GM21528 (cell line): ENCODE data around the gene ATAD2B.

Experiments
- ATAC-seq: cut with Tn5 transposase; IDR thresholded peaks from one replicate; pipeline ENCODE4 v1.9.1; 2021; ENCODE audit warnings: mild to moderate bottlenecking, moderate library complexity; ENCODE audit not compliant: unreplicated experiment, low FRiP score

Gene ATAD2B

DNA sequence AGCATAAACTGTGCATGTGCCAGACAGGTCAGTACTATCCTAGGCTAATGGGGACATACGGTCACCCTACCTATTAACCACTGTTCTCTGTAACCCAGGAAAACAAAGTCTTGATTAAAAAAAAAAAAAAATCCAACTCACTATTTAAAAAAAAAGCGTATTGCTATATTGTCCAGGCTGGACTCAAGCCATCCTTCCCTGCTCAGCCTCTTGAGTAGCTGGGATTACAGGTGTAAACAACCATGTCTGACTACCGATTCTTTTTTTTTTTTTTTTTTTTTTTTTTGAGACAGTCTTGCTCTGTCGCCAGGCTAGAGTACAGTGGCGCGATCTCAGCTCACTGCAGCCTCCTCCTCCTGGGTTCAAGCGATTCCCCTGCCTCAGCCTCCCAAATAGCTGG is 11.6 kb downstream of the ATAD2B start:
- no peak for ATAC-seq

DNA sequence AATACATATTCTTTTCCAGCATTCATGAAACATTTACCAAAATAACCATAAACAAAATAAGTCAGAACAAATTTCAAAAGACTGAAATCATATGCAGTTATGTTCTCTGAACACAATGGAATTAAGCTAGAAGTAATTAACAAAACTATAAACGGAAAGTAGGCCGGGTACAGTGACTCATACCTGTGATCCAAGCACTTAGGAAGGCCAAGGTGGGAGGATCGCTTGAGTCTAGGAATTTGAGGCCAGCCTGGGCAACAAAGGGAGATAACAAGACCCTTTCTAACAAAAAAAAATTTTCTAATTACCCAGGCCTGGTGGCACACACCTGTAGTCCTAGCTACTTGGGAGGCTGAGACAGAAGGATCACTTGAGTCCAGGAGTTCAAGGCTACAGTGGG is 14.9 kb downstream of the ATAD2B start:
- ATAC-seq, result no peak

DNA sequence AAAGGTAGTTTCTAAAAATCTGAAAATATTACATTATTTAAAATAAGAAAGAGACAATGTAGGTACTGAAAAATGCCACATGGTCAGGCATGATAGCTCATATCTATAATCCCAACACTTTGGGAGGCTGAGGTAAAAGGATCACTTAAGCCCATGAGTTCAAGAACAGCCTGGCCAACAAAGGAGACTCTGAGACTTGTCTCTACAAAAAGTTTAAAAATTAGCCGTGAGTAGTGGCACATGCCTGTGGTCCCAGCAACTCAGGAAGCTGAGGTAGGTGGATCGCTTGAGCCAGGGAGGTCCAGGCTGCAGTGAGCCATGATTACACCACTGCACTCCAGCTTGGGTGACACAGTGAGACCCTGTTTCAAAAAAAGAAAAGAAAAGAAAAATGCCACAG is 21.8 kb downstream of the ATAD2B start:
- no peak for ATAC-seq

DNA sequence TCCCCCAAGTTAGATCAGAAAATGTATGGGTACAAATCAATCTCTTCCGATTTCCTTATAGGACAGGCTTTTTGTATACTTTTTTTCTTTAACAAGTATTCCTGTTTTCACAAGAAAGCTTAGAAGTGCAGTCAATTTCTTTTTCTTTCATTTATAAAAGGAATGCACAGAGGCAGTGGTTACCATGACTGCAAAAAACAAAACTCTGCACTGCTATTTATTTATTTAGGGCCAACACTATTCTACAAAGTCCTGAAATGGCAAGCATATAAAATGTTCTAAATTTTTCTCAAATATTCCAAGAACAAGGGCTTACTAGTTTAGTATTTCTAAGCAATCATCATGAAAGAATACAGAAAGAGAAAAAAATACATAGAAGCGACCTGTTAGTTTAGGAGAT is 22.2 kb downstream of the ATAD2B start:
- no peak for ATAC-seq

DNA sequence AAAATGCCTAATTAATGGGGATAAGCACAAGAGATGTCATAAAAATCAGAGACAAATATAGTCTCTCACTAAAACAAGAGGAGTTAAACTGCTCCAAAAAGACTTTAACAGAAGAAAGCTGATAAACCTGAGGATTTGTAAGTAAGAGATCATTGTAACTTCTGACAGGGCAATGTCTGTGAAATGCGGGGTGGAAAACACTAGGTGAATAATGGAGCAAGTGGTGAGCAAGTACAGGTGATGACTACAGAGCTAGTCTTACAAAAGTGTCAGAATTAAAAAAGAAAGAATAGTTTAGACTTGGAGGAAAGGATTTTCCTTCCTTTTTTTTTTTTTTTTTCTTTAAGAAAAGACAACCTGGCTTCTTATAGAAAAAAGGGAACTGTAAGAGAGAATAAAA is 22.7 kb downstream of the ATAD2B start:
- no peak for ATAC-seq

DNA sequence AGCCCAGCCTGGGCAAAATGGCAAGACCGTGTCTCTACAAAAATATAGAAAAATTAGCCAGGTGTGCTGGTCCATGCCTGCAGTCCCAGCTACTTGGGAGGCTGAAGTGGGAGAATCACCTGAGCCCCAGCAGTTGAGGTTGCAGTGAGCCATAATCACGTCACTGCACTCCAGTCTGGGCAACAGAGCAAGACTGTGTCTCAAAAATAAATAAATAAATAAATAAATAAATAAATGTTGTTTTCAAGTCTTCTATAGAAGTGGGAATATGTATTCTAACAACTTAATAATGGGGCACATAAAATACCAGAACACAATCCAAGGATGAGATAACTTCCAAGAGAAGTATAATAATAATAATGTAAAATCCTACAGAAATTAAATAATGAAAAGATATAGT is 23.9 kb downstream of the ATAD2B start:
- ATAC-seq, result no peak

DNA sequence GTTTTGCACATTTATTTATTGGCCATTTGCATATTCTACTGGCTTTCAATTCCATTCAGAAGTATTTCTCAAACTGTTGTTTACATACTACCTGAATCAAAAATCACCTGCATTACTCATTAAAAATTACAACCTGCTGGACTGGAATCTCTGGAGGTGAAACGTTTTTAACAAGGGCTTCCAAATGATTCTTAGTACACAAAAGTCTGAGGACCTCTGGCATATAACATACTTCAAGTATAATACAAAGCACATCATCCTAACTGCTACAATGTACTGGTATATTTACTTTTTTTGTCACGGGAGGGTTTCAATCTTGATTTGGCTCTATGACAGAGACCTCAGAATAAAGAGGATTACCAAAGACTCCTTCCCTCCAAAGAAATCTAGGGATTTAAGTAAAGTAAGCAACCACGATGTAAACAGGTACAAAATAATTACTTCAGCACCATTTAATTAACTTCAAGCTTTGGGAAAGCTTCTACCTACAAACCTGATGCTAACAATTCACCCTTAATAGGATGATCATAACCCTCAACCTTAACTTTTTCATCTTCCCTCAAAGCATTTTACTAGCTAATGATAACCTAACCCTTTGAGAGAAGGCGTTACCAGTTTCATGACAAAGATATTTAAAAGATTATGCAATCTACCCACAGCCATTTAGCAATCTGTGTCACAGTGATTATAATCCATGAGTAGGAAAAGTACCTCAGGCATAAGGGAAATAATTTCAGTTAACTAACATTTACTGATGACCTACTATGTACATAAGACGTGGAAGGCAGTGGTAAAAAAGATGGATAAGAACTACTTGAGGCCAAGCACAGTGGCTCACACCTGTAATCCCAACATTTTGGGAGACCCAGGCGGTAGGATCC is 24.7 kb downstream of the ATAD2B start:
- no peak for ATAC-seq

DNA sequence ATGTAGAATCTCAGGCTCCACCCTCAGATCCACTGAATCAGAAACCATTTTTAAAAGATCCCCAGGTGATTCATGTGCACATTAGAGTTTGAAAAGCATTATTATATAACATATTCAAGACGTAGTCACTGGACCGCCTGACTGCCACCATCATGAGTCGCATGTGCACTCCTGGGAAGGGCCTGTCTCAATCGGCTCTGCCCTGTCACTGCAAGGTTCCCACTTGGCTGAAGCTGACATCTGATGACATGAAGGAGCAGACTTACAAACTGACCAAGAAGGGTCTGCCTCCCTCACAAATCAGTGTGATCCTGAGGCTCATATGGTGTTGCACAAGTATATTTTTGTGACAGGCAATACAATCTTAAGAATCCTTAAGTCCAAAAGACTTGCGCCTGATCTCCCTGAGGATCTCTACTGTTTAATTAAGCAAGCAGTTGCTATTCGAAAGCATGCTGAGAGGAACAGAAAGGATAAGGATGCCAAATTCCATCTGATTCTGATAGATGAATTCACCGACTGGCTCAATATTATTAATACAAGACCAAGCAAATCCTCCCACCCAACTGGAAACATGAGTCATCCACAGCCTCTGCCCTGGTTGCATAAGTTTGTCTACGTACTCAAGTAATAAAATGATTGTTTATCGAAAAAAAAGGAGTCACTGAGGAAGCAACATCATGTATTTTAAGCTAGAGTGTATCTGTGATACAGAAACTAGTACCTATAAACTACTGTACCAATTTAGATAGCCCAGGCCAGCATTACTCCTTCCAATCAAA is 26.2 kb downstream of the ATAD2B start:
- ATAC-seq, result no peak

DNA sequence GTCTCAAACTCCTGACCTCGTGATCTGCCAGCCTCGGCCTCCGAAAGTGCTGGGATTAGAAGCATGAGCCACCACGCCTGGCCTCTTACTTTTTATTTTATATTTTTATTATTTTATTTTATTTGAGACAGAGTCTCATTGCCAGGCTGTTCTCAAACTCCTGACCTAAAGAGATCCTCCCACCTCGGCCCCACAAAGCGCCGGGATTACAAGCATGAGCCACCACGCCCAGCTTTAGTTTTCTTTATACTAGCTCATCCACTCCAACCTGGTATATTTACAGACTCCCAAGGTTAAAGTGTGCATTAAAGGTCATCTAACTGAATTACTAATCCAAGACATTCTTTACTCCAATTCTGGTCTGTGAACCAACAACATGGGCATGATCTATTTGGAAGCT is 26.8 kb downstream of the ATAD2B start:
- no peak for ATAC-seq

DNA sequence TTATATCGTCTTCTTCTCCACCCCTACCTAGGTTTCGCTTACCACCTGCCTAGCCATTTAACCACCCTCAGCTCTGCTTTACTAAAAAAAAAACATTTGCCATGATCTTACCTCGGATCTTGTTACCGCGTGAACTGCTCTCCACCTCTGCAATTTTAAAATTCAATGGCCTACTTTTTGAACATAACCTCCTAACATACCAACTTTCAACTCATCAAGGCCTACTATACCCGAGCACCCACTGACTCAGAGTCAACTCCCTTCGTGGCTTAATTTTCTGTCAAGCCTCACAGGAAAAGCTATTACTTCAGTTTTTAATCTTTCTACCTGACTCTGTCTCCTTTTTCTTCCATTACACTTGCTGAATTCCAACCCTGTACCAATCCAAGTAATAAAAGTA is 55.7 kb downstream of the ATAD2B start:
- no peak for ATAC-seq

DNA sequence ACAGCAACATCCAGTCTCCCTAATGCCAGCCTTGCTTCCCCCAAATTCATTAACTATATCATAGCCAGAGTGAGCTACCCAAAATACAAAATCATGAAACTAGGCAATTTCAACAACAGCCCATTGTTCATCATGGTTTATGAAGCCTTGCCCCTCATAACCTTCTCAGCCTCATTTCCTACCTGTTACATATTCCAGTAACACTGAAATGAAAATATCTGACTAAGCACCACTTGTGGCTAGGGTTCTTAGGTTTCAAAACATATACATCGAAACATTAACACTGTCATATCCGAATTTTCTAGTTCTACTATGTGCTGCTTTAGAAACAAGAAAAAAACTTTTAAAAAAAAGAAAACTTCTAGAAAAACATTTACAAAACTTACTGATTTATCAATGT is 59.5 kb downstream of the ATAD2B start:
- no peak for ATAC-seq

DNA sequence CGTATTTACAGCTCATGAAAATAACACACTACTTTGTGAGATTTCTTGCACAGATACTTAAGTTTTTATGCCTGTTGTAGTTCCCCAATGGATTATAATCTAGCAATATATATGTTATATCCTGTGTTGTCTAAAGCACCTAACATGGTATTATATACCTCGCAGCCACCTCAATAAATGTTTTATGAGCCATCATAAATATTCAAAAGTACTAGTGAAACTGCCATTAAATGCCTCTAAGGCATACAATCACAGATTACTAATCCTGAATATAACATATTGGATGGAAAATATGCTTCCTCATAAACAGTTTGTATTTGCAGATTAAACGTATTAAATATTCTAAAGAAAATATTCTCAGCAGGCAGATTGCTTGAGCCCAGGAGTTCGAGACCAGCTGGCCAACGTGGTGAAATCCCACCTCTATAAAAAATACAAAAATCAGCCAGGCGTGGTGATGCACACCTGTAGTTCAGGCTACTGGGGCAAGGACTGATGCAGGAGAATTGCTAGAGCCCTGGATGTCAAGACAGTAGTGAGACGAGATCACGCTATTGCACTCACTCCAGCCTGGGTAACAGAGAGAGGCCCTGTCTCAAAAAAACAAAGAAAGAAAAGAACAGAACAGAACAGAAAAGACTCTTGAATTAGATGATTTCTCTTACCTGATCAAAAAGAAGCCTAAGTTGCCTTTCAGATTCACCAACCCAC is 64.1 kb downstream of the ATAD2B start:
- no peak for ATAC-seq

DNA sequence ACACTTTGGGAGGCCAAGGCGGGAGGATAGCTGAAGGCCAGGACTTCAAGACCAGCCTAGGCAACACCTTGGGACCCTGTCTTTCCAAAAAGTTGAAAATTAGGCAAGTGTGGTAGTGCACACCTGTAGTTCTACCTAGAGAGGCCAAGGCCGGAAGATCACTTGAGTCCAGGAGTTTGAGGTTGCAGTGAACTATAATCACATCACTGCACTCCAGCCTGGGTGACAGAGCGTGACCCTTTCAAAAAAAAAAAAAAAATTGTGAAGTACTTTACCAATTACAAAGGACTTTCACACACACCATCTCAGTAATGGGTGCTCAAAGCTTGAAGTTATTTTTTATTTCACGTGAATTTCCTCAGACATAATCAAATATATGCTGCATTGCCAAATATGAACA is 65.0 kb downstream of the ATAD2B start:
- ATAC-seq, result no peak

DNA sequence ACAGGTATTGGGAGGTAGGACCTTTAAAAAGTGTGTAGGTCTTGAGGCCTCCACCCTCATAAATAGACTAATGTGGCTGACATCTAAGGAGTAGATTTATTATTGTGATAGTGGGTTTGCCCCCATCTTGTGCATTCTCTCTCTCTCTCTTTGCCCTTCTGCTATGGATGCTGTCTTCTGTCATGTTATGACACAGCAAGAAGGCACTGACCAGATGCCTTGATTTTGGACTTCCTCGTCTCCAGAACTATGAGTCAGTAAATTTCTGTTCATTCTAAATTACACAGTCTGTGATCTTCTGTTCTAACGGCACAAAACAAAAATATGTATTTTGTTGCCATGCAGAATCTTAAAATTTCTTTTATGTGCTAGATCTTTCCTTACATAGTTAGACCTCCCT is 66.9 kb downstream of the ATAD2B start:
- ATAC-seq, result no peak

DNA sequence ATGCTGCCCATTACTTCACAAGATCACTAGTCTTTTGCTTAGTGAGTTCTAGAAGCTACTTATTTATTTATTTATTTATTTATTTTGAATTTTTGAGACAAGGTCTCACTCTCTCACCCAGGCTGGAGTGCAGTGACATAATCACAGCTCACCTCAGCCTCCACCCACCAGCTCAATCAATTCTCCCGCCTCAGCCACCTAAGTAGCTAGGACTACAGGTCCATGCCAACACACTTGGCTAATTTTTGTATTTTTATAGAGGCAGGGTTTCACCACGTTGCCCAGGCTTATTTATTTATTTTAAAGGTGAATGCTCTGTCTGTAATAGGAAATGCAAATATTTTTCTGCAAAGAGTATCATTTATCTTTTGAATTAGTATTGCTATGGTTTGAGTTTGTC is 67.7 kb downstream of the ATAD2B start:
- no peak for ATAC-seq

DNA sequence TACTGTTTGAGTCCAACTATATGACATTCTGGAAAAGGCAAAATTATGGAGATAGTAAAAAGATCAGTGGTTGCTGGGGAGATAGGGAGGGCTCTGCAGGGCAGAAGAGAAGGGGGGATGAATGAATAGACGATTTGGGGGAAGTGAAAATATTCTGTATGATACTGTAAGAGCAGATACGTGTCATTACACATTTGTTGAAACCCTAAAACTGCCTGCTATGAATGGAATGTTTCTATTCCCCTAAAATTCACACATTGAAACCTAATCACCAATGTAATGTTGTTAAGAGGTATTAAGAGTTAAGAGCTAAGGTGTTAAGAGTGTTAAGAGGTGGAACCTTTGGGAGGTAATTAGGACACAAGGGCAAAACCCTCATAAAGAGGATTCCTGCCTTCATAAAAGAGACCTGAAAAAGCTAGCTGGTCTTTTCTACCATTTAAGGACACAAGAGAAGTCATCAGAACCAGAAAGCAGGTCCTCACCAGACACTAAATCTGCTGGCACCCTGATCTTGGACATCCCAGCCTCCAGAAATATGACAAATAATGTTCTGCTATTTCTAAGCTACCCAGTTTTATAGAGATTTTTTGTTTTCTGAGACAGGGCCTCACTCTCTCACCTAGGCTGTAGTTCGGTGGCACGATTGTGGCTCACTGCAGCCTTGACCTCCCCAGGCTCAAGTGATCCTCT is 76.2 kb downstream of the ATAD2B start:
- ATAC-seq, result peak; percentile 71

DNA sequence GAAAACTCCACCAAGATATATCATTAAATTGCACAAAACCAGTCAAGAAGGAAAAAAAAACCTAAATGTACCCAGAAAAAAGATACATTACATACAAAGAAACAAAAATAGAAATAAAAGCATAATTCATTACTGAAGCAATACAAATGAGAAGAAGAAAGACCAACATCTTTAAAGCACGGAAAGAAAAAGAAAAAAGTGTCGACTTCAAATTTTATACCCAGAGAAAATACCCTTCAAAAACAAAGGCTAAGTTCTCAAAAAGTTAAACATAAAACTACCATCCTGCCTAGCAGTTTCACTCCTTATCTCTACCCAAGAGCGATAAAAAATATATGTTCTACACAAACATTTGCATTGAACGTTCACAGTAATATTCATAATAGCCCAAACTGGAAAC is 82.0 kb downstream of the ATAD2B start:
- no peak for ATAC-seq

DNA sequence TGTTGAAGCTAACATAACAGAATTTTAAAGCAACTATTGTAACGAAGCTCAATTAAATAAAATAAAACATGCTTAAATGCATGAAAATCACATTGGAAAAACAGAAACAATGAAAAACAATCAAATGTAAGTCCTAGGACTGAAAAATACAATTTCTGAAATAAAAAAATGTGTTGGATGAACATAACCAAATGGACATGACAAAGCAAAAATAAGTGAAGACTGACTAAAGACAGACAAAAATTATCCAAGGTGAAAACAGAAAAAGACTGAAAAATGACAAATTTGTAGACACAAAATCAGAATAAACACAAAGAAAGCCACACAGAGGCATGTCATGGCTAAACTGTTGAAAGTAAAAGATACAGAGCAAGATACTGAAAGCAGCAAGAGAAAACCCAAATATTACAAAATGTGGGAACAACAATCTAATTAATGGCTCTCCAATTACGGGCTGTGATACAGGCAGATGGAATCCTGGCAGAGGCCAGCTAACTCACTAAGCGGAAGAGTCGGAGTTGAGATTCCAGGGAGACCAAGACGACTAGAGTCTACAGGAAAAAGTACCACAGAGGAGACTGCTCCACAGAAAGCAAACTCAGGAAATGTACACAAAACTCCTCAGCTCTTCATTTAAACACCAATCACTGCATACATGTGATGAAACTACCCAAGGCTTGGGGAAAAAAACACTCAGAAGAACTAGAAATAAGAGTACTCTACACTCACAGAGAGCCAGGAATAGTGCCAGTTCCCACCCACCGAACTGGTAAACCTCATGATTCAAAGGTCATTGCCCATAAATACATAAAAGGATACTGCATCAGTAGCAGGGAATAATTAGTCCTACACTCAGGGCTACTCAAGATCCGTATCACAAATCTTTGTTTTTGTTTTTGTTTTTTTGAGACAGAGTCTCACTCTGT is 83.6 kb downstream of the ATAD2B start:
- ATAC-seq, result no peak

DNA sequence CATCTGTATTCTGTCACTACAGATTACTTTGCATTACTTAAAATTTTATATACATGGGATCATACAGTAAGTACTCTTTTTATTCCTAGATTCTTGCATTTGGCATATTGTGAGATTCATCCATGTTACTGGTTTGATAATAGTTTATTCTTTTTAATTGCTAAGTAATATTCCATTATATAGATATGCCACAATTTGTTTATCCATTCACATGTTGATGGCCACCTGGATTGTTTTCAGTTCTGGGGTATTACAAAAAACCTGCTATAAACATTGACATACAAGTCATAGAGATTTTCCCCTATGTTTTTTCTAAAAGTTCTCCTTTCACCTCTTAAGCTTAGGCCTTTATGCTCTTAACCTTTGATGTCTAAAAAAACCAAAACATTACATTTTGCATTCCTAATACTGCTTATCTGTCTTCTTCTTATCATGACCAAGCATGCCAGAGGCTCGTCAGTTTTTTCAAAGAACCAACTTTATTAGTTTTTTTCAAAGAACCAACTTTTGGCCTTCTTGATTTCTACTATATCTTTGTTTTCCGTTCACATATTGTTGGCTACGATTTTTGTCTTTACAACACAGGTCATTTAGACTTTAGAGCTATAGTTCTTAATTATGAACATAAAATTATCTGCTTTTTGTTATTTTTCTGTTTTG is 86.9 kb downstream of the ATAD2B start:
- no peak for ATAC-seq
